Panc1 (cell line): ENCODE data around the gene TLE4.

ENCODE experiments used
- POLR2AphosphoS5 ChIP-seq: IDR thresholded peaks from 2 replicates; pipeline ENCODE4 v1.6.1; 2012; ENCODE audit warnings: mild to moderate bottlenecking, low read depth, low read length, moderate library complexity
- SIN3A ChIP-seq: IDR thresholded peaks from 2 replicates; pipeline ENCODE4 v1.6.1; 2012; ENCODE audit warnings: low read depth, mild to moderate bottlenecking, low read length, moderate library complexity, borderline replicate concordance; ENCODE audit not compliant: insufficient read depth

DNA sequence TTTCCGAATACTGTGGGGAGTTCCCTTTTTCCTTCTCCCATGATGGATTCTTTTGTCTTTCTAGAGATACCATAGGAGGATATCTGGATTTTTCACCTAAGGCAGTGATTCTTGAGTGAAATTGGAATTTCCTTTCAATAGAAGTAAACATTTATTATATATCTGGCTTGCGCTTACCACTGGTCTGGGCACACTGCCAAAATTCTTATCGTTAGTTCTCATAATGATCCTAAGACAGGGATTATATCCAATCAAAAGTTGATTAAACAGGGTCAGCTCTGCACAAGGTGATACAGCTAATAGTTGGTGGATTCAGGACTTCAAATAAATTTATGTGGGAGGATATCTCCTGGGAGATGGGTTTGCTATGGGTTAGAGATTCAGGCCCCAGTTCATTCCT, 9.6 kb downstream of the TLE4 start:
- TF ChIP-seq SIN3A (no peak), POLR2AphosphoS5 (no peak)
